ENCODE measurements around the gene MBNL1. TPM values are rescaled to one million over a fixed set of nuclear protein-coding genes. Genes with fewer than 3 reads are reported as not detected.

MBNL1 gene
- total and polyA plus RNA-seq, 2 of the 13 experiments (the other 11 are each of a cell fraction or from before 2014, with no cell fraction given) = 27.1 to 55.4 TPM

GRCh38 chr3:152268555-152269055 lies at the start of gene MBNL1 (continued):
- TF ChIP-seq MLLT10 (CRISPR knock-in tag; IDR thresholded peaks at IDR 0.05) (no peak), IRF2 (CRISPR knock-in tag; IDR thresholded peaks at IDR 0.05) (peak; percentile 24; the same call in 1 of the 2 replicates), RFXAP (CRISPR knock-in tag; IDR thresholded peaks at IDR 0.05; ENCODE audit: borderline replicate concordance) (peak; percentile 21; the same call in 1 of the 2 replicates), ZNF354B (CRISPR knock-in tag; IDR thresholded peaks at IDR 0.05) (no peak; the same call in 1 of the 2 replicates), ZNF44 (CRISPR knock-in tag; IDR thresholded peaks at IDR 0.05) (0 out of 2 replicates have a peak, but pooled peaks have one; percentile 53), ATF2 (CRISPR knock-in tag; IDR thresholded peaks at IDR 0.05) (peak; percentile 57; the same call in 1 of the 2 replicates), ZNF703 (CRISPR knock-in tag; IDR thresholded peaks at IDR 0.05; ENCODE audit: borderline replicate concordance) (no peak), ZNF883 (CRISPR knock-in tag; IDR thresholded peaks at IDR 0.05; ENCODE audit: not compliant biosample characterization) (peak; percentile 70), ARID4A (CRISPR knock-in tag; IDR thresholded peaks at IDR 0.05; ENCODE audit: borderline replicate concordance) (no peak), NR2F6 (IDR thresholded peaks at IDR 0.05) (no peak), NR2F6 (CRISPR knock-in tag; IDR thresholded peaks at IDR 0.05) (no peak), IKZF4 (CRISPR knock-in tag; IDR thresholded peaks at IDR 0.05; ENCODE audit: borderline replicate concordance, low read depth, not compliant biosample characterization) (peak; percentile 65), RXRA (CRISPR knock-in tag; IDR thresholded peaks at IDR 0.05) (peak; percentile 29), HIC2 (CRISPR knock-in tag; IDR thresholded peaks at IDR 0.05; ENCODE audit: low read depth) (peak; percentile 63; the same call in 1 of the 2 replicates), ARID3A (IDR thresholded peaks at IDR 0.05; ENCODE audit: low read depth, low read length) (peak; percentile 17; the same call in 1 of the 2 replicates), ZFP91 (CRISPR knock-in tag; IDR thresholded peaks at IDR 0.05; ENCODE audit: borderline replicate concordance) (peak; percentile 66), ZNF333 (CRISPR knock-in tag; IDR thresholded peaks at IDR 0.05; ENCODE audit: borderline replicate concordance) (no peak; the same call in 1 of the 2 replicates), MXI1 (IDR thresholded peaks at IDR 0.05; ENCODE audit: borderline replicate concordance, low read depth, low read length) (peak; percentile 22; the same call in 1 of the 3 replicates)
